GM23338 (cell line): ENCODE data around the gene DMD. TPM values are rescaled to one million over a fixed set of nuclear protein-coding genes. Genes with fewer than 3 reads are reported as not detected.

Source experiments
- ATAC-seq: fragments of 200-7000 bp; cut with Tn5 transposase; 3 replicates; pipeline ENCODE4 v1.9.1; 2020
- DNase-seq: peaks from one replicate; pipeline ENCODE4 v3.0.0-alpha.2; 2015; ENCODE audit warnings: low spot score
- H2AFZ ChIP-seq: fragments of 200-600 bp; sonication (generic); 2 replicates; pipeline ENCODE4 v1.8.0; 2016; ENCODE audit warnings: antibody characterized with exemption, mild to moderate bottlenecking, moderate library complexity
- H3F3A ChIP-seq: fragments of 200-600 bp; sonication (generic); replicated peaks from 2 replicates; pipeline ENCODE4 v1.8.0; 2017; ENCODE audit warnings: antibody characterized with exemption, mixed run types, low read depth
- H3K27ac ChIP-seq: fragments of 200-600 bp; sonication (generic); 2 replicates; pipeline ENCODE4 v1.6.1; 2016; ENCODE audit warnings: low read depth
- H3K27me3 ChIP-seq: fragments of 200-600 bp; sonication (generic); 2 replicates; pipeline ENCODE4 v1.8.0; 2016; ENCODE audit warnings: mild to moderate bottlenecking, mixed run types, moderate library complexity; ENCODE audit not compliant: insufficient read depth
- H3K36me3 ChIP-seq: fragments of 200-600 bp; sonication (generic); 2 replicates; pipeline ENCODE4 v1.8.0; 2016; ENCODE audit warnings: mild to moderate bottlenecking; ENCODE audit not compliant: insufficient read depth
- H3K4me1 ChIP-seq: fragments of 200-600 bp; sonication (generic); 2 replicates; pipeline ENCODE4 v1.8.0; 2016; ENCODE audit warnings: mild to moderate bottlenecking, moderate library complexity; ENCODE audit not compliant: insufficient read depth
- H3K4me2 ChIP-seq: fragments of 200-600 bp; sonication (generic); 2 replicates; pipeline ENCODE4 v1.7.1; 2017; ENCODE audit warnings: mixed run types
- H3K4me3 ChIP-seq: fragments of 200-600 bp; sonication (generic); 2 replicates; pipeline ENCODE4 v1.6.1; 2016; ENCODE audit warnings: mixed run types
- H3K79me2 ChIP-seq: fragments of 200-600 bp; sonication (generic); replicated peaks from 2 replicates; pipeline ENCODE4 v1.8.0; 2017; ENCODE audit warnings: mild to moderate bottlenecking; ENCODE audit not compliant: insufficient read depth
- H3K9me2 ChIP-seq: fragments of 200-600 bp; sonication (generic); 2 replicates; pipeline ENCODE4 v1.8.0; 2017; ENCODE audit not compliant: insufficient read depth
- H4K20me1 ChIP-seq: fragments of 200-600 bp; sonication (generic); replicated peaks from 2 replicates; pipeline ENCODE4 v1.8.0; 2017; ENCODE audit warnings: mild to moderate bottlenecking; ENCODE audit not compliant: insufficient read depth
- H3K27ac Mint-ChIP-seq: 2 replicates; pipeline ENCODE4 v1.8.0; 2020; ENCODE audit warnings: inconsistent platforms, mild to moderate bottlenecking, moderate library complexity, mixed read lengths
- H3K27me3 Mint-ChIP-seq: 3 replicates; pipeline ENCODE4 v1.8.0; 2022; ENCODE audit warnings: low read depth, mild to moderate bottlenecking, moderate library complexity, mixed read lengths, inconsistent platforms; ENCODE audit not compliant: insufficient read depth, poor library complexity
- H3K36me3 Mint-ChIP-seq: 3 replicates; pipeline ENCODE4 v1.8.0; 2021; ENCODE audit warnings: low read depth, mild to moderate bottlenecking, inconsistent platforms, moderate library complexity, mixed read lengths
- H3K4me1 Mint-ChIP-seq: 3 replicates; pipeline ENCODE4 v1.8.0; 2020; ENCODE audit warnings: mild to moderate bottlenecking, inconsistent platforms, mixed read lengths
- H3K4me3 Mint-ChIP-seq: 3 replicates; pipeline ENCODE4 v1.8.0; 2021; ENCODE audit warnings: moderate library complexity, mild to moderate bottlenecking, inconsistent platforms, mixed read lengths
- H3K9me3 Mint-ChIP-seq: 3 replicates; pipeline ENCODE4 v1.8.0; 2020; ENCODE audit warnings: moderate library complexity, mild to moderate bottlenecking, inconsistent platforms, mixed read lengths
- CREB1 ChIP-seq: fragments of 250-450 bp; sonication (Bioruptor Pico); IDR thresholded peaks from 2 replicates; pipeline ENCODE4 v1.5.0; 2020; ENCODE audit warnings: low read depth, mild to moderate bottlenecking, moderate library complexity
- ETS1 ChIP-seq: IDR thresholded peaks from 2 replicates; pipeline ENCODE4 v1.6.1; 2016; ENCODE audit warnings: antibody characterized with exemption
- EZH2 ChIP-seq: fragments of 200-600 bp; sonication (generic); IDR thresholded peaks from one replicate; pipeline ENCODE4 v1.8.0; 2017; ENCODE audit warnings: antibody characterized with exemption, mild to moderate bottlenecking, low read depth; ENCODE audit not compliant: unreplicated experiment
- EZH2phosphoT487 ChIP-seq: fragments of 200-600 bp; sonication (generic); IDR thresholded peaks from one replicate; pipeline ENCODE4 v1.8.1; 2018; ENCODE audit warnings: antibody characterized with exemption; ENCODE audit not compliant: unreplicated experiment
- JUNB ChIP-seq: IDR thresholded peaks from one replicate; pipeline ENCODE4 v1.6.1; 2016; ENCODE audit warnings: antibody characterized with exemption; ENCODE audit not compliant: unreplicated experiment
- NANOG ChIP-seq: IDR thresholded peaks from 2 replicates; pipeline ENCODE4 v1.6.1; 2016; ENCODE audit warnings: antibody characterized with exemption, borderline replicate concordance
- STAT1 ChIP-seq: IDR thresholded peaks from one replicate; pipeline ENCODE4 v1.6.1; 2016; ENCODE audit warnings: antibody characterized with exemption; ENCODE audit not compliant: unreplicated experiment
- ZNF114 ChIP-seq: fragments of 250-450 bp; sonication (Bioruptor Pico); IDR thresholded peaks from 2 replicates; pipeline ENCODE4 v1.5.0; 2020; ENCODE audit warnings: mild to moderate bottlenecking, moderate library complexity
- ZNF331 ChIP-seq: fragments of 250-450 bp; sonication (Bioruptor Pico); IDR thresholded peaks from 2 replicates; pipeline ENCODE4 v1.5.0; 2020; ENCODE audit warnings: low read depth, mild to moderate bottlenecking, moderate library complexity
- polyA plus RNA-seq: library from polyadenylated mRNA; unstranded; fragments of >200 nt; fragmentation: Nextera tagmentation; extraction: Ambion mirVana; gene quantifications from 2 replicates; pipeline ENCODE4 v1.2.1, GENCODE V29; 2016
- total RNA-seq: library from RNA; depleted of rRNA; stranded (reverse); fragments of >200 nt; shearing (Covaris generic); gene quantifications from 2 replicates; pipeline ENCODE4 v1.2.3, GENCODE V29; 2014
- TF ChIP-seq, protein P1 (sequence below): fragments of 250-450 bp; sonication (Bioruptor Pico); IDR thresholded peaks from 2 replicates; pipeline ENCODE4 v1.5.0; 2020; ENCODE audit warnings: mild to moderate bottlenecking, moderate library complexity
- TF ChIP-seq, protein P2 (sequence below): IDR thresholded peaks from one replicate; pipeline ENCODE4 v1.6.1; 2018; ENCODE audit warnings: antibody characterized with exemption; ENCODE audit not compliant: unreplicated experiment

Gene DMD
- total and polyA plus RNA-seq, 2 experiments from 2014 or later: 4.5 to 7.6 TPM

DNA sequence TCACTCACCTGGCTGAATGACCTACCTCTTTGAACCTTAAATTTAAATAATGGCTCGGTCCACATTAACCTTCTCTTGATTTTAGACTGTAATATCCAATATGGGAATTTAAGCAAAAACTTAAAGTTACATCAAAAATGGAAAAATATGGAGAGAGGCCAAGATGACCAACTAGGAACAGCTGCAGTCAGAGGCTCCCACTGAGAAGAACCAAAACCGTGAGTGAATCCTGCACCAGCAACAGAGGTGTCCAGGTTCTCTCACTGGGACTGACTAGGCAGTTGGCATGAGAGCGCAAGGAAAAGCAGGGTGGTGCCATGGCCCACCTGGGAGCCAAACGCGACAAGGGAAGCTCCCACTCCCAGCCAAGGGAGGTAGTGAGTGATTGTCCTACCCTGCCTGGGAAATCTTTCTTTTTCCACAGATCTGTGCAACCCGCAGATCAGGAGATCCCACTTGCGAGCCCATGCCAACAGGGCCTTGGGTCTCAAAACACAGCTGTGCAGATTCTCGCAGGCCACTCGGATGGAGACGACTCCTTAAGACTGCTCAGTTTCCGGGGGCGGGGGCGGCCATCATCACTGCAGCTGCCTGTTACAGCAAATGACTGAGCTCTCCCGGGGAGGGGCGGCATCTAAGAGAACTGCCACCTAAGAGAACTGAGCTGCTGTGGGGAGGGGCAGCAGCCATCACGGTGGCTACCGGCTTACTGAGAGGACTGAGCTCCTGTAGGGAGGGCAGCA is 343.4 kb downstream of the DMD start:
- Histone ChIP-seq H3K9me2 (no peaks in the 10 kb centered on the region), H3K79me2 (no peaks in the 10 kb centered on the region), H3K4me3 (no peak overlapping the region), H3K27me3 (no peaks in the 10 kb centered on the region), H3K27ac (no peak overlapping the region), H2AFZ (no peak overlapping the region), H3K4me2 (no peak overlapping the region), H3K36me3 (no peaks in the 10 kb centered on the region), H3K4me1 (no peaks in the 10 kb centered on the region), H3F3A (no peaks in the 10 kb centered on the region), H4K20me1 (no peaks in the 10 kb centered on the region)
- TF ChIP-seq ETS1 (no peak), NANOG (no peak), ZNF114 (CRISPR knock-in tag) (no peak), EZH2 (no peak), CREB1 (CRISPR knock-in tag) (no peak)
- ATAC-seq (no peak), DNase-seq (no peak)
- Mint-ChIP-seq H3K27me3 (peaks cover 3% of the 10 kb centered on the region), H3K4me3 (no peak overlapping the region), H3K27ac (no peak overlapping the region), H3K36me3 (no peaks in the 10 kb centered on the region), H3K4me1 (peaks cover 5% of the 10 kb centered on the region; the same call in 2 of the 3 replicates), H3K9me3 (no peaks in the 10 kb centered on the region)

- H3K4me1 Mint-ChIP-seq: no peaks in the 10 kb centered on the region
- no peaks in the 10 kb centered on the region for H3K36me3 Mint-ChIP-seq
- H4K20me1 ChIP-seq: no peaks in the 10 kb centered on the region
- no peaks in the 10 kb centered on the region for H3F3A ChIP-seq
- ATAC-seq: no peak
- no peak for DNase-seq
- no peak overlapping the region for H3K27ac ChIP-seq
- no peaks in the 10 kb centered on the region for H3K9me3 Mint-ChIP-seq
- no peaks in the 10 kb centered on the region for H3K36me3 ChIP-seq
- H3K4me3 ChIP-seq: no peak overlapping the region
- H3K4me1 ChIP-seq: no peaks in the 10 kb centered on the region
- H3K27me3 Mint-ChIP-seq: no peaks in the 10 kb centered on the region
- no peak overlapping the region for H2AFZ ChIP-seq
- no peak overlapping the region for H3K4me3 Mint-ChIP-seq
- no peak overlapping the region for H3K27ac Mint-ChIP-seq
- H3K4me2 ChIP-seq: no peak overlapping the region
- no peaks in the 10 kb centered on the region for H3K79me2 ChIP-seq
- H3K9me2 ChIP-seq: no peaks in the 10 kb centered on the region
- H3K27me3 ChIP-seq: no peaks in the 10 kb centered on the region
- TF ChIP-seq ZNF331 (CRISPR knock-in tag) (no peak), NANOG (no peak), EZH2phosphoT487 (no peak), EZH2 (no peak), CREB1 (CRISPR knock-in tag) (no peak), JUNB (no peak), STAT1 (no peak)
- TF ChIP-seq, protein P1, sequence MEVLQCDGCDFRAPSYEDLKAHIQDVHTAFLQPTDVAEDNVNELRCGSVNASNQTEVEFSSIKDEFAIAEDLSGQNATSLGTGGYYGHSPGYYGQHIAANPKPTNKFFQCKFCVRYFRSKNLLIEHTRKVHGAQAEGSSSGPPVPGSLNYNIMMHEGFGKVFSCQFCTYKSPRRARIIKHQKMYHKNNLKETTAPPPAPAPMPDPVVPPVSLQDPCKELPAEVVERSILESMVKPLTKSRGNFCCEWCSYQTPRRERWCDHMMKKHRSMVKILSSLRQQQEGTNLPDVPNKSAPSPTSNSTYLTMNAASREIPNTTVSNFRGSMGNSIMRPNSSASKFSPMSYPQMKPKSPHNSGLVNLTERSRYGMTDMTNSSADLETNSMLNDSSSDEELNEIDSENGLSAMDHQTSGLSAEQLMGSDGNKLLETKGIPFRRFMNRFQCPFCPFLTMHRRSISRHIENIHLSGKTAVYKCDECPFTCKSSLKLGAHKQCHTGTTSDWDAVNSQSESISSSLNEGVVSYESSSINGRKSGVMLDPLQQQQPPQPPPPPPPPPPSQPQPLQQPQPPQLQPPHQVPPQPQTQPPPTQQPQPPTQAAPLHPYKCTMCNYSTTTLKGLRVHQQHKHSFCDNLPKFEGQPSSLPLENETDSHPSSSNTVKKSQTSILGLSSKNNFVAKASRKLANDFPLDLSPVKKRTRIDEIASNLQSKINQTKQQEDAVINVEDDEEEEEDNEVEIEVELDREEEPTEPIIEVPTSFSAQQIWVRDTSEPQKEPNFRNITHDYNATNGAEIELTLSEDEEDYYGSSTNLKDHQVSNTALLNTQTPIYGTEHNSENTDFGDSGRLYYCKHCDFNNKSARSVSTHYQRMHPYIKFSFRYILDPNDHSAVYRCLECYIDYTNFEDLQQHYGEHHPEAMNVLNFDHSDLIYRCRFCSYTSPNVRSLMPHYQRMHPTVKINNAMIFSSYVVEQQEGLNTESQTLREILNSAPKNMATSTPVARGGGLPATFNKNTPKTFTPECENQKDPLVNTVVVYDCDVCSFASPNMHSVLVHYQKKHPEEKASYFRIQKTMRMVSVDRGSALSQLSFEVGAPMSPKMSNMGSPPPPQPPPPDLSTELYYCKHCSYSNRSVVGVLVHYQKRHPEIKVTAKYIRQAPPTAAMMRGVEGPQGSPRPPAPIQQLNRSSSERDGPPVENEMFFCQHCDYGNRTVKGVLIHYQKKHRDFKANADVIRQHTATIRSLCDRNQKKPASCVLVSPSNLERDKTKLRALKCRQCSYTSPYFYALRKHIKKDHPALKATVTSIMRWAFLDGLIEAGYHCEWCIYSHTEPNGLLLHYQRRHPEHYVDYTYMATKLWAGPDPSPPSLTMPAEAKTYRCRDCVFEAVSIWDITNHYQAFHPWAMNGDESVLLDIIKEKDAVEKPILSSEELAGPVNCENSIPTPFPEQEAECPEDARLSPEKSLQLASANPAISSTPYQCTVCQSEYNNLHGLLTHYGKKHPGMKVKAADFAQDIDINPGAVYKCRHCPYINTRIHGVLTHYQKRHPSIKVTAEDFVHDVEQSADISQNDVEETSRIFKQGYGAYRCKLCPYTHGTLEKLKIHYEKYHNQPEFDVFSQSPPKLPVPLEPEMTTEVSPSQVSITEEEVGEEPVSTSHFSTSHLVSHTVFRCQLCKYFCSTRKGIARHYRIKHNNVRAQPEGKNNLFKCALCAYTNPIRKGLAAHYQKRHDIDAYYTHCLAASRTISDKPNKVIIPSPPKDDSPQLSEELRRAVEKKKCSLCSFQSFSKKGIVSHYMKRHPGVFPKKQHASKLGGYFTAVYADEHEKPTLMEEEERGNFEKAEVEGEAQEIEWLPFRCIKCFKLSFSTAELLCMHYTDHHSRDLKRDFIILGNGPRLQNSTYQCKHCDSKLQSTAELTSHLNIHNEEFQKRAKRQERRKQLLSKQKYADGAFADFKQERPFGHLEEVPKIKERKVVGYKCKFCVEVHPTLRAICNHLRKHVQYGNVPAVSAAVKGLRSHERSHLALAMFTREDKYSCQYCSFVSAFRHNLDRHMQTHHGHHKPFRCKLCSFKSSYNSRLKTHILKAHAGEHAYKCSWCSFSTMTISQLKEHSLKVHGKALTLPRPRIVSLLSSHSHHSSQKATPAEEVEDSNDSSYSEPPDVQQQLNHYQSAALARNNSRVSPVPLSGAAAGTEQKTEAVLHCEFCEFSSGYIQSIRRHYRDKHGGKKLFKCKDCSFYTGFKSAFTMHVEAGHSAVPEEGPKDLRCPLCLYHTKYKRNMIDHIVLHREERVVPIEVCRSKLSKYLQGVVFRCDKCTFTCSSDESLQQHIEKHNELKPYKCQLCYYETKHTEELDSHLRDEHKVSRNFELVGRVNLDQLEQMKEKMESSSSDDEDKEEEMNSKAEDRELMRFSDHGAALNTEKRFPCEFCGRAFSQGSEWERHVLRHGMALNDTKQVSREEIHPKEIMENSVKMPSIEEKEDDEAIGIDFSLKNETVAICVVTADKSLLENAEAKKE: no peak
- TF ChIP-seq, protein P2, sequence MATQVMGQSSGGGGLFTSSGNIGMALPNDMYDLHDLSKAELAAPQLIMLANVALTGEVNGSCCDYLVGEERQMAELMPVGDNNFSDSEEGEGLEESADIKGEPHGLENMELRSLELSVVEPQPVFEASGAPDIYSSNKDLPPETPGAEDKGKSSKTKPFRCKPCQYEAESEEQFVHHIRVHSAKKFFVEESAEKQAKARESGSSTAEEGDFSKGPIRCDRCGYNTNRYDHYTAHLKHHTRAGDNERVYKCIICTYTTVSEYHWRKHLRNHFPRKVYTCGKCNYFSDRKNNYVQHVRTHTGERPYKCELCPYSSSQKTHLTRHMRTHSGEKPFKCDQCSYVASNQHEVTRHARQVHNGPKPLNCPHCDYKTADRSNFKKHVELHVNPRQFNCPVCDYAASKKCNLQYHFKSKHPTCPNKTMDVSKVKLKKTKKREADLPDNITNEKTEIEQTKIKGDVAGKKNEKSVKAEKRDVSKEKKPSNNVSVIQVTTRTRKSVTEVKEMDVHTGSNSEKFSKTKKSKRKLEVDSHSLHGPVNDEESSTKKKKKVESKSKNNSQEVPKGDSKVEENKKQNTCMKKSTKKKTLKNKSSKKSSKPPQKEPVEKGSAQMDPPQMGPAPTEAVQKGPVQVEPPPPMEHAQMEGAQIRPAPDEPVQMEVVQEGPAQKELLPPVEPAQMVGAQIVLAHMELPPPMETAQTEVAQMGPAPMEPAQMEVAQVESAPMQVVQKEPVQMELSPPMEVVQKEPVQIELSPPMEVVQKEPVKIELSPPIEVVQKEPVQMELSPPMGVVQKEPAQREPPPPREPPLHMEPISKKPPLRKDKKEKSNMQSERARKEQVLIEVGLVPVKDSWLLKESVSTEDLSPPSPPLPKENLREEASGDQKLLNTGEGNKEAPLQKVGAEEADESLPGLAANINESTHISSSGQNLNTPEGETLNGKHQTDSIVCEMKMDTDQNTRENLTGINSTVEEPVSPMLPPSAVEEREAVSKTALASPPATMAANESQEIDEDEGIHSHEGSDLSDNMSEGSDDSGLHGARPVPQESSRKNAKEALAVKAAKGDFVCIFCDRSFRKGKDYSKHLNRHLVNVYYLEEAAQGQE: no peak
These were observed 359.1 kb downstream of the DMD start for GRCh38 chrX:32852203-32852602.
